GM21390 (cell line): Measurements from ENCODE around the gene GALNTL6.

ENCODE experiments used
- ATAC-seq: cut with Tn5 transposase; IDR thresholded peaks from one replicate; pipeline ENCODE4 v1.9.1; 2021; ENCODE audit not compliant: unreplicated experiment

The GALNTL6 gene

GRCh38 chr4:172177382-172177781 lies 364.2 kb downstream of the GALNTL6 start:
- ATAC-seq: no peak

GRCh38 chr4:172188248-172188988 lies 375.2 kb downstream of the GALNTL6 start:
- no peak for ATAC-seq

GRCh38 chr4:172202480-172203076 lies 389.4 kb downstream of the GALNTL6 start:
- no peak for ATAC-seq

DNA sequence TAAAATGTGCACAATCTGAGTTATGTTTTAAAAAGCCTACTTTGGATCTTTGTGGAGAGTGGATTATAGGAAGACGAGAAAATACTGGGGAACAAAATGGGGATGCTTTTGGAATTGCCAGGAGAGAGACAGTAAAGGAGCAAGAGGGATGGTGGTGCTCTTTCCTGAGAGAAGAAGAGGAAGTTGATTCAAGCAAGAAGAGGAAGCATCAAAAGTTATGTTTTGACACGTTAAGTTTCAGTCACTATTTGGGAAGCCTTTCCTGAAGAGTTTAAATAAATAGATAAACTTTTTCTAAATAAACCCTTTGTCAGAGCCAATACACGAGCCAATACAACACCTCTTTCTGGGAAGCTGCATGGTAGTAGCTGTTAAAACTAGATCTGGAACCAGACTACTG lies 394.1 kb downstream of the GALNTL6 start:
- ATAC-seq: no peak

DNA sequence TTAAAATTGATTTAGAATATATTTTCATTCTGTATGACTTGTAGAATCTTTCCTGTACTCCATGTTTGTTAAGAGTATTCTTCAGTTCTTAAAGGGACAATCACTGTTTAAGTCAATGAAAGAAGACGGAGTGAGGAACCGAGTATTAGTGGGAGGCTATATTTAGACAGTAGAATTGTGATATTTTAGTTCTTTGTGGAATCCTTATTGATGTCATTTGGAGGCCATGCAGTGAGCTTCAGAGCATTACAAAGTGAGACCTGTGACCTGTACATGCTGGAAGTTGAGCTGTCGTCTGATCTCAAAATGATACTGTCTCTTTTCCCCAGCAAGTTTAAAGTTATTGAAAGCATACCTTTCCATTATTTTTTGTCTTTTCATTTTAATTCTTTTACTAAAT lies 394.7 kb downstream of the GALNTL6 start:
- ATAC-seq: no peak

GRCh38 chr4:172220679-172221078 lies 407.5 kb downstream of the GALNTL6 start:
- ATAC-seq: no peak

- ATAC-seq: no peak
Measured at GRCh38 chr4:172225457-172225856, 412.3 kb downstream of the GALNTL6 start.

- no peak for ATAC-seq
Measured at GRCh38 chr4:172232966-172233365, 419.8 kb downstream of the GALNTL6 start.

GRCh38 chr4:172243551-172243950 lies 430.3 kb downstream of the GALNTL6 start:
- ATAC-seq: no peak

DNA sequence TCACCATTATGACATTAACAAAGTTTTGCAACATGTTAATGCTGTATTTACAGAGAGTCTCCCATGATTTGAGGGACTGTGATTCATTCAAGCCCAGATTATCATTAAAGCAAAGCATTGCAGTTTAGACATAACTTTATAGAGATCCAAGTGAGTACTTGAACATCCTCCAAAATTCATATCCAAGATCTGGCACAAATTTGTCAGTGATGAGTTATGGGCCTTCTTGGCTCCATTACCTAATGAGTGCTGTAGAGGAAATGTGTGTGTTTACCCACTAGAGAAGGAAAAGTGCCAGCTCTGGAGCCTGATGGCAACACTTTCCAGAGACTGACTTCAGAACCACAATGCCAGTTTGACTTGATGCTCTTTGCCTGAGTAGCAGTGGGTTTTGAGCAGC lies 432.3 kb downstream of the GALNTL6 start:
- ATAC-seq: no peak

DNA sequence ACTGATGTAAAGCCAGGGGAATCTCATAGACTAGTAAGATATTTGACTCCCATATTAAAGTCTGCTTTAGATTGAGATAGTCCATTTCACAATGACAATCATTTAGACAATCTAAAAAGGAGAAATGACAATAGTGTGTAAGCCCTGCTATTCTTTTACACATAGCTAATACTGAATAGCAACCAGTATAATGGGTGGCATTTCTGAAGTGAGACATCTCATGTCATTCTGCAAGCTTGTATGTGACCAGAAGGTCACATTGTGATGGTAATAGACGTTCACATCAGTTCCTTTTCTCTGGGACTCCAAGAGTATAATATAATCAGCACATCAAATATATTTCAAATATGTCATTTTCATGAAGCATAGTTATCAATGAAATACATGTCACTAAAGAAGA lies 440.2 kb downstream of the GALNTL6 start:
- ATAC-seq: no peak

DNA sequence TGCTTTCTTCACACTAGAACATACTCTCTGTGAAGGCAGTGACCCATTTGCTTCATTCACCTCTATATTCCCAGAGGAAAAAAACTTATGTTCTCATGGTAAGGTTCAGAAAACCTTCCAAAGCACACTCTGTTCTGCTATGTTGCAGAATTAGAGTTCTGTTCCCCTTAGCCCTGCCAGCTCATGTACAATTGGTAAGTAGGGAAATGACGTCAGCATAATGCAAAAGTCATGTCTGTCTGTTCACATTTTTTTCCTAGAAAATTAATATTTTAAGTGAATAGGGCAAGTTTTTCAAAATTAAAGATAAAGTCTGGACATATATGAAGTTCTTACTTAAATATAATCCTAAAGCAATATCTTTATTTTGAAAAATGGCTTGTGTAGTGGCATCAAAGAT lies 443.6 kb downstream of the GALNTL6 start:
- ATAC-seq: no peak

DNA sequence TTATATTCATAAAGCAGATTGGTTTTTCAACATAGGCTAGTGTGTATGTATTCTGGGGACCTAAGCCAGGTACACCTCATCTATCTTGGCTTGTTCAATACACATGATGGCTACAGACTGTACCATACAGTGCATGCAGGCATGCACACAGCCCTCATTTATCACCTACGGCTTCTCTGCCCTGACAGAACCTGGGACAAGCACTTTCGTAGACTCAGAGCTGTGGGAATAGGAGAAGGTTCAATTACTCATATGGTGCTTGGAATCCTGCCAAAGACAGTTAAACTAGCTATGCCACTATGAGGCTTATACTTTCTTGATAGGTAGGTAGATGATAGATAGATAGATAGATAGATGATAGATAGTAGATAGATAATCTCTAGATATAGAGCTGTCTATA lies 457.2 kb downstream of the GALNTL6 start:
- no peak for ATAC-seq

- ATAC-seq: no peak
Measured at GRCh38 chr4:172287117-172287516, 473.9 kb downstream of the GALNTL6 start.

DNA sequence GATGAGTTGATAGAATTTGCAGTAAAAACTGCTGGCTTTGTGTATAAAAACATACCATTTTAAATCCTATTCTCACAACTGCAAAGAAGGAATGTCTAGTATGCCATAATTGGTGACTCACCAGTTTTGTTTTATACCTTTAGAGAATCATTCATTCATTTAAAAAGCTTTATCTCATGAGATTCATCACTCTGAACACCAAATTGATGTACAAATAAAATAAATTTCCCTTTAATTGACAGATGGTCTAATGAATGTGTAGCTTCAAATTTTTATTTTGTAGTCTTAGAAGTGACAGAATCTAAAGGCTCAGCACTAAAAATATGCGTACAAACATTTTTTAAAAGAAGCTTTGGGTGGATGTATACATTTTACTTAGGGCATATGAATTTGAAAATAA lies 492.5 kb downstream of the GALNTL6 start:
- no peak for ATAC-seq

DNA sequence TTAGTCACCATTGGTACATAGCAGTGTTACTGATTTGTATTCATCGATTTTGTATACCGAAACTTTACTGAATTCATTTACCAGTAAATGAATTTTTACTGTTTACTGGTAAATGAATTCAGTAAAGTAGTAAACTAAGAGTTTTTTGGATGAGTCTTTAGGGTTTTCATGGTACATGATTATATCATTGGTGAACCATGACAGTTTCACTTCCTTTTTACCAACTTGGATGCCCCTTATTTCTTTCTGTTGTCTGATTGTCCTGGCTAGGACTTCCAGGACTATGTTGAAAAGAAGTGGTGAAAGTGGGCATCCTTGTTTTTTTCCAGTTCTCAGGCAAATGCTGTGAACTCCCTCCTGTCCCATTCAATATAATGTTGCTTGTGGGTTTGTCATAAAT lies 494.9 kb downstream of the GALNTL6 start:
- ATAC-seq: no peak

GRCh38 chr4:172311682-172312081 lies 498.5 kb downstream of the GALNTL6 start:
- no peak for ATAC-seq

- ATAC-seq: no peak
Measured at GRCh38 chr4:172323288-172323687, 510.1 kb downstream of the GALNTL6 start.

DNA sequence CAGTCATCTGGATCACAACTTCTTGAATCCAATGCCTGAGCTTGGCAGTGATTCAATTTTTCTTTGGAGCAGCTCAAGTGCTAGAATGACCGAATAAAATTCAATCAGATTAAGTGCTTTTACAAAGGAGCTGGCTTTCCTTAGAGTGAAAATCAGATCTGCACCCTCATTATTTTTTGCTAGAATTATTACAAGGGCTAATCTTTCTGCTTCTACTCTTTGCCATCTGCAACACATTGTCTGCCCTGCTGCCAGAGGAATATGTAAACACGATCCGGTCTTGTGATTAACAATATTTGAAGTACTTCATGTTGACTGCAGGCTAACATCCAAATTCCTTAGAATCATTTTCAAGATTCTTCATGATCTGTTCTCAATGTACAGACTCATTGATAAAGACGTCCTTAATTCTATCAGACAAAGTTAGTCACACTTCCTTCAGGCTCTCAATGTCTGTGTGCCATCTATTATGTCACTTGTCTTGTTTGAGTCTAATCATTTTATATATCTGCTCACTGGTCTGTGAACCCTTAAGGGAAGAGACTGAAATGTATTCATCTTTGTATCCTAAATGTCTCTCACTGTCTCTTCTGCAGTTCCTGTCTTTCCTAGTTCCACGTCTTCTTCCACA lies 531.2 kb downstream of the GALNTL6 start:
- ATAC-seq: no peak

- ATAC-seq: no peak
Measured at GRCh38 chr4:172348426-172348825, 535.2 kb downstream of the GALNTL6 start.

GRCh38 chr4:172352356-172352755 lies 539.2 kb downstream of the GALNTL6 start:
- no peak for ATAC-seq

DNA sequence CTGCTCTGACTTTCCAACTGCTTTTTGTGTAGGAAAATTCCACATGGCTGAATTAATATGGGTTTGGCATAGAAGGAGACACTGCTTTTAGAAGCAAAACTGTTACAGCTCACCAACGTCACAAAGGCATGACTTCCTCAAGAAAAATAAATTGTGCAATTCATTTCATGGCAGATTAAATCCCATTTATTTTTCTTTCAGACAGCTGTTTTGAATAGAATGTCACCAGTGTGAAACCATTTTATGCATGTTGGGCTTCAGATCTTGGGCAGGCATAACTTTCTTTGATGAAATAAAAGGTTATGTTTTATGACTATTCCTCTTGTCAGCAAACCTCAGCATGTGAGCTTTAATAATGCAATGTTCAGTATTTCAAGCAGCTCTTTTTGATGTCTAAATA lies 542.8 kb downstream of the GALNTL6 start:
- no peak for ATAC-seq
